Neural cell (in vitro differentiated cells): Measurements from ENCODE around the gene HDAC3. TPM values are rescaled to one million over a fixed set of nuclear protein-coding genes. Genes with fewer than 3 reads are reported as not detected.
A peak's percentile ranks its signal among the peaks of the same experiment; 100 is the strongest.

Source experiments
- H2AFZ ChIP-seq: fragments of 200-600, 300-800 bp; sonication (generic), shearing (Covaris generic); 2 replicates; pipeline ENCODE4 v1.6.0; 2014; ENCODE audit warnings: low read depth, mild to moderate bottlenecking, antibody characterized with exemption, low read length, moderate library complexity
- H3F3A ChIP-seq: fragments of 200-600 bp; shearing (Covaris generic); 2 replicates; pipeline ENCODE4 v1.6.1; 2016; ENCODE audit warnings: mild to moderate bottlenecking, moderate library complexity, mixed read lengths, antibody characterized with exemption, low read length; ENCODE audit not compliant: insufficient read depth, poor library complexity, severe bottlenecking
- H3K27ac ChIP-seq: fragments of 200-600, 300-800 bp; sonication (generic), shearing (Covaris generic); 2 replicates; pipeline ENCODE4 v1.5.1; 2014; ENCODE audit warnings: mild to moderate bottlenecking, low read length, moderate library complexity
- H3K27me3 ChIP-seq: fragments of 300-800, 200-600 bp; sonication (generic), shearing (Covaris generic); 2 replicates; pipeline ENCODE4 v1.6.0; 2014; ENCODE audit warnings: mild to moderate bottlenecking, low read depth, low read length, moderate library complexity; ENCODE audit not compliant: insufficient read depth
- H3K36me3 ChIP-seq: fragments of 300-800, 200-600 bp; sonication (generic), shearing (Covaris generic); 2 replicates; pipeline ENCODE4 v1.5.1; 2014; ENCODE audit warnings: mild to moderate bottlenecking, antibody characterized with exemption, low read length, moderate library complexity; ENCODE audit not compliant: insufficient read depth
- H3K4me2 ChIP-seq: fragments of 300-800, 200-600 bp; sonication (generic), shearing (Covaris generic); 2 replicates; pipeline ENCODE4 v1.6.0; 2014; ENCODE audit warnings: mild to moderate bottlenecking, low read length
- H3K4me3 ChIP-seq: fragments of 300-800, 200-600 bp; sonication (generic), shearing (Covaris generic); 2 replicates; pipeline ENCODE4 v1.5.1; 2014; ENCODE audit warnings: mild to moderate bottlenecking, low read length, moderate library complexity
- H3K79me2 ChIP-seq: fragments of 200-600 bp; shearing (Covaris generic); replicated peaks from 2 replicates; pipeline ENCODE4 v1.6.0; 2014; ENCODE audit warnings: mild to moderate bottlenecking, low read length, moderate library complexity; ENCODE audit not compliant: insufficient read depth
- H3K9ac ChIP-seq: fragments of 300-800, 200-600 bp; sonication (generic), shearing (Covaris generic); 2 replicates; pipeline ENCODE4 v1.6.1; 2016; ENCODE audit warnings: mild to moderate bottlenecking, low read length, mixed read lengths
- H3K9me2 ChIP-seq: fragments of 200-600 bp; shearing (Covaris generic); 2 replicates; pipeline ENCODE4 v1.6.1; 2016; ENCODE audit warnings: mild to moderate bottlenecking, low read length, mixed read lengths; ENCODE audit not compliant: insufficient read depth
- H3K9me3 ChIP-seq: fragments of 200-600, 300-800 bp; sonication (generic), shearing (Covaris generic); 2 replicates; pipeline ENCODE4 v1.6.1; 2016; ENCODE audit warnings: mild to moderate bottlenecking, mixed run types, low read length, moderate library complexity, mixed read lengths
- H4K20me1 ChIP-seq: fragments of 200-600 bp; shearing (Covaris generic); 2 replicates; pipeline ENCODE4 v1.6.1; 2016; ENCODE audit warnings: mild to moderate bottlenecking, mixed run types; ENCODE audit not compliant: insufficient read depth
- CTCF ChIP-seq: fragments of 450-650 bp; IDR thresholded peaks from 2 replicates; pipeline ENCODE4 v1.5.1; 2014; ENCODE audit warnings: antibody characterized with exemption, mild to moderate bottlenecking, moderate library complexity; ENCODE audit not compliant: poor library complexity, severe bottlenecking
- EP300 ChIP-seq: fragments of 450-650 bp; conservative IDR thresholded peaks from 2 replicates; pipeline ENCODE4 v1.6.1; 2014; ENCODE audit warnings: antibody characterized with exemption, mild to moderate bottlenecking, moderate library complexity; ENCODE audit not compliant: poor library complexity, severe bottlenecking
- EZH2 ChIP-seq: fragments of 200-600, 300-800 bp; shearing (Covaris generic), sonication (generic); IDR thresholded peaks from 2 replicates; pipeline ENCODE4 v1.6.1; 2014; ENCODE audit warnings: antibody characterized with exemption, low read length, borderline replicate concordance, mild to moderate bottlenecking; ENCODE audit not compliant: insufficient read depth, poor library complexity, severe bottlenecking
- MXI1 ChIP-seq: fragments of 450-650 bp; conservative IDR thresholded peaks from 2 replicates; pipeline ENCODE4 v1.6.1; 2014; ENCODE audit warnings: antibody characterized with exemption, mild to moderate bottlenecking; ENCODE audit not compliant: poor library complexity, severe bottlenecking
- POLR2AphosphoS5 ChIP-seq: IDR thresholded peaks from 2 replicates; pipeline ENCODE4 v1.6.1; 2012
- RAD21 ChIP-seq: fragments of 450-650 bp; conservative IDR thresholded peaks from 2 replicates; pipeline ENCODE4 v1.6.1; 2014; ENCODE audit warnings: antibody characterized with exemption, mild to moderate bottlenecking, moderate library complexity
- REST ChIP-seq: IDR thresholded peaks from 2 replicates; pipeline ENCODE4 v1.6.1; 2012; ENCODE audit warnings: borderline replicate concordance
- SMC3 ChIP-seq: fragments of 450-650 bp; conservative IDR thresholded peaks from 2 replicates; pipeline ENCODE4 v1.6.1; 2014; ENCODE audit warnings: antibody characterized with exemption, mild to moderate bottlenecking, moderate library complexity; ENCODE audit not compliant: poor library complexity
- TAF1 ChIP-seq: IDR thresholded peaks from 2 replicates; pipeline ENCODE4 v1.6.1; 2012; ENCODE audit warnings: low read depth
- polyA plus RNA-seq: library from polyadenylated mRNA; depleted of rRNA; stranded (reverse); fragments of >200 nt; gene quantifications from 2 replicates; pipeline ENCODE4 v1.2.3, GENCODE V29; 2014

Gene HDAC3
- polyA plus RNA-seq, 1 donor from 2014 or later, result 115 TPM

GRCh38 chr5:141634720-141635119 lies 1.9 kb downstream of the HDAC3 start:
- Histone ChIP-seq H4K20me1 (no peaks in the 10 kb centered on the region), H3K4me3 (peak overlapping the region; percentile 83), H3K27me3 (no peaks in the 10 kb centered on the region), H3K27ac (no peak overlapping the region), H2AFZ (no peak overlapping the region), H3K79me2 (peaks cover 25% of the 10 kb centered on the region), H3K9me3 (no peaks in the 10 kb centered on the region), H3K9ac (no peak overlapping the region), H3F3A (no peaks in the 10 kb centered on the region), H3K4me2 (no peak overlapping the region), H3K9me2 (no peaks in the 10 kb centered on the region), H3K36me3 (peaks cover 10% of the 10 kb centered on the region)
- TF ChIP-seq MXI1 (no peak), RAD21 (no peak), SMC3 (no peak), EP300 (no peak), TAF1 (no peak), EZH2 (no peak), CTCF (no peak), REST (no peak), POLR2AphosphoS5 (no peak)

DNA sequence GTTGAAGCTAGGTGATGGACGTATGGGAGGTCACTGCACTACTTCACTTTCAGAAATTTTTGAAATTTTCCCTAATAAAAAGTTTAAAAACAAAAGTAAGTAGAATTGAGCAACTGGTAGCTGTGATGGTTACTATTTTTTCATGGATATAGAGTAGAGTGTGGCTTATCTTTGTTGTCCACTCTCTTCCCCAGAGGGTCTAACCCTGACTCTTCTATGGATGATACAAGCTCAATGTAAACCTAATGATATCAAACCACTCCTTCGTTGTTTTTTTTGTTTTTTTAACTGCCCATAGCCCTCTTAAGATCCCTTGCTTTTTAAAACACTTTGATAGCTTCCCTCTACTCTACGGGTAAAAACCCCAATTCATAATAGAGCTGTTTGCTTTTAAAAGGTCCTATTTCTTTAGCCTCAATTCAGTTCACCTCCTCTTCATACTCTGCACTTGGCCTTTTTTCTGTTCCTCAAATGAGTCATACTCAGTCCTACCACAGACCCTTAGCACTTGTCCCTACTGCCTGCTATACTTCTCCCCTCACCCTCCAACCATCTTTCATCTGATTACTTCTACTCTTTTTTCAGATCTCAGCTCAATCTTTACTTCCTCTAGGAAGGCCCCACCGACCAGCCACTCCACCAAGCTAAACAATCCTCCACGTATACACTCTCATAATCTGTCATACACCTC lies 2.6 kb downstream of the HDAC3 start:
- no peaks in the 10 kb centered on the region for H4K20me1 ChIP-seq
- no peak overlapping the region for H3K9ac ChIP-seq
- TF ChIP-seq EZH2, result no peak
- no peak for TF ChIP-seq RAD21
- TF ChIP-seq SMC3, result no peak
- TF ChIP-seq EP300, result no peak
- no peak for TF ChIP-seq TAF1
- TF ChIP-seq MXI1, result no peak
- no peaks in the 10 kb centered on the region for H3K9me2 ChIP-seq
- H3K27ac ChIP-seq, result no peak overlapping the region
- H3K4me2 ChIP-seq, result no peak overlapping the region
- H3F3A ChIP-seq, result no peaks in the 10 kb centered on the region
- H2AFZ ChIP-seq, result no peak overlapping the region
- peaks cover 13% of the 10 kb centered on the region for H3K36me3 ChIP-seq
- no peaks in the 10 kb centered on the region for H3K9me3 ChIP-seq
- no peak overlapping the region for H3K4me3 ChIP-seq
- peaks cover 25% of the 10 kb centered on the region for H3K79me2 ChIP-seq
- no peaks in the 10 kb centered on the region for H3K27me3 ChIP-seq
